GM12874 (cell line): ENCODE data around the gene SYNGR1.

Experiments
- TF ChIP-seq, protein P1 (sequence below): IDR thresholded peaks from 2 replicates; pipeline ENCODE4 v1.5.1; 2011; ENCODE audit warnings: low read depth, mild to moderate bottlenecking, control low read depth, low read length, moderate library complexity; ENCODE audit not compliant: insufficient read depth

The SYNGR1 gene

DNA sequence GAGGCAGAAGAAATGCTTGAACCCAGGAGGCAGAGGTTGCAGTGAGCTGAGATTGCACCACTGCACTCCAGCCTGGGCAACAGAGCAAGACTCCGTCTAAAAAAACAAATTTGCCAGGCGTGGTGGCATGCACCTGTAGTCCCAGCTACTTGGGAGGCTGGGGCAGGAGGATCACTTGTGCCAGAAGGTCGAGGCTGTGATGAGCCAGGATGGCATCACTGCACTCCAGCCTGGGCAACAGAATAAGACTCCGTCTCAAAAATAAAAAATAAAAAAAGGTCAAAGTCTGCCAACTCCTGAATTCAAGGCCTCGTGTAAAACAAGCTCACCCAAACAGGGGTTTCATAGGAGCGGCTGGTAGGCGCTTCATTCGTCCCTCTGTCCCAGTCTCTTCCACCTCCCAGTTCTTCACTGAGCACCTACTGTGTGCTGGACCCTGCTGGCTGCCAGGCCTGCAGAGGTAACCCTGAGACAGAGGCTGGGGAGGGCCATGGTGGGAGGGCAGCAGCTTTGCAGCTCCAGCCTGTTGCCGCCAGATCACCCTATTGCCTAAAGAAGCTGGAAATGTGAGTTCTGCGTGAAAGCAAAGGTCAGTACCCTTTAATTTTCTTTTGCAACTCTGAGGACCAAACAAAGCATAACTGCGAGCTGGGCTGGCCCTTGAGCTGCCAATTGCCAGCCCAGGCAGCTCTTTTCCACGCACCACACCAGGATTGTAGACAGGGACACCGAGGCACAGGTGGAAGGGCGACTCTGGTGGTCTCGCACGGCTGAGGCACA lies 45.7 kb upstream of the SYNGR1 start:
- TF ChIP-seq, protein P1, sequence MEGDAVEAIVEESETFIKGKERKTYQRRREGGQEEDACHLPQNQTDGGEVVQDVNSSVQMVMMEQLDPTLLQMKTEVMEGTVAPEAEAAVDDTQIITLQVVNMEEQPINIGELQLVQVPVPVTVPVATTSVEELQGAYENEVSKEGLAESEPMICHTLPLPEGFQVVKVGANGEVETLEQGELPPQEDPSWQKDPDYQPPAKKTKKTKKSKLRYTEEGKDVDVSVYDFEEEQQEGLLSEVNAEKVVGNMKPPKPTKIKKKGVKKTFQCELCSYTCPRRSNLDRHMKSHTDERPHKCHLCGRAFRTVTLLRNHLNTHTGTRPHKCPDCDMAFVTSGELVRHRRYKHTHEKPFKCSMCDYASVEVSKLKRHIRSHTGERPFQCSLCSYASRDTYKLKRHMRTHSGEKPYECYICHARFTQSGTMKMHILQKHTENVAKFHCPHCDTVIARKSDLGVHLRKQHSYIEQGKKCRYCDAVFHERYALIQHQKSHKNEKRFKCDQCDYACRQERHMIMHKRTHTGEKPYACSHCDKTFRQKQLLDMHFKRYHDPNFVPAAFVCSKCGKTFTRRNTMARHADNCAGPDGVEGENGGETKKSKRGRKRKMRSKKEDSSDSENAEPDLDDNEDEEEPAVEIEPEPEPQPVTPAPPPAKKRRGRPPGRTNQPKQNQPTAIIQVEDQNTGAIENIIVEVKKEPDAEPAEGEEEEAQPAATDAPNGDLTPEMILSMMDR: no peak

DNA sequence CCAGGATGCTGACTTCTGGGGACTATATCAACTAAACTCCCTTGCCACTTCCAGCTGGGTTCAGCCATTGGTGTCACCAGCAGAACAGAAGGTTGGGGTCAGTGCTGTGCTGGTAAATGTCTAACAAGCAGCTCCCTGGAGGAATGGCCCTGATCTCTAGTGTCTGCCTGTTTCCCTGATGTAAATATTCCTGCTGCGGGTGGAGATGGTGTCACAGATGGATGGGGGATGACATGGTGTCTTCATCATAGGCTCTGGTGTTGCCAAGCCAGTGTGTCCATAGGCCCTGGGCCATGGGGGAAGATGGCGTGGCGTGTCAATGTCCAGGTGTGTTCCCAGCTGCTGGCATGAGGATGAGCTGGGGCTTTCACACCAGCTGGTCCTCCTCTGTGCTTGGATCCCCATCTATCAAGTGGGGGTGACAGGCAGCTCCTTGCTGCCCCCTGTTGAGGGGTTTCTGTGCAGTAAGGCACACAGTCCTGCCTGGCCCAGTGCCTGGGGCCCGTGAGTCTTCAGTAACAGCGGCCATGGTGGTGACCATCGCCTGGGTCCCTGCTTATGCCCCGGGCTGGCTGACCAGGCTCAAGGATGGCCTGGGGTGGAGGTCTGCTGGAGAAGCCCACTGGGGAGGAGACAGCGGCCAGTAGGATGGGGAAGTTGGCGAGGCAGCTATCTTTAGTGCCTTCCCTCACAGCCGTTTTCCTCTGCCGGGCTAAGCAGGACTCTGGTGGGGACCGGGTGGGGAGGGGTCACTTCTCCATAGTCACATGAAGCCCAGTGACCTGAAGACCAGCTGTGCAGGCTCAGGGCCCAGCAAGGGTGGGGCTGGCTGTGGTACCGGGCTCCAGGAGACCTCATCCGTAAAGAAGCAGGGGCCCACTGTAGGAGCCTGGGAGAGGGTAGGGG lies 43.1 kb upstream of the SYNGR1 start:
- TF ChIP-seq, protein P1: peak; percentile 76

DNA sequence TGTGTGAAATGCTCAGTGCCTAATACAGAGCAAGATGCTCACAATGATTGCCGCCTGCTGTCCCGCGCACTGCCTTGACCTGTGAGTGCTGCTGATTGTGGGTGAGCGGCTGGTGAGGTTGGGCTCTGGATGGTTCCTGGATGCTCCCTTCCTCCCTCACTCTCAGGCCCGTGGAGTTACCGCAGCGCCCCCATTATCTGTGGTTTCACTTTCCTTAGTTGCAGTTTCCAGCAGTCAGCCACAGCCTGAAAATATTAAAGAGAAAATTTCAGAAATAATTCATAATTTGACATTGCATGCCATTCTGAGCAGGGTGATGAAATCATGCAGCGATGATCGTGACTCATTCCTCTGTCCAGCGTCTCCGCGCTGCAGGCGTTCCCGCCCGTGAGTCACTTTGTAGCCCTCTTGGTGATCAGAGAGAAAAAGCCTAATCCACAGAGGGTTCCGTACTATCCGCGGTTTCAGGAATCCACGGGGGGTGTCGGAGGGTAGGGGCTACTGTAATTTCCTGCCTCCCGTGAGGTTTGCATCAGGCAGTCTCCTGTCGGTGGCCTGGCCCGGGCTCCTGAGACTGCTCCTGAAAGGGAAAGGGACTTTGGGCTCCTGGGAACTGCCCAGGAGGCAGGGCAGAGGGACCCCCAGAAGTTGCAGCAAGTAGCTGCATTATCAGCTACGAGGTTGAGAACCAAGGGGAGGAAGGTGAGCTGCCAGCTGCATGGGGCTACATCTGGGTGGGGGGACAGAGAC lies 41.0 kb upstream of the SYNGR1 start:
- TF ChIP-seq, protein P1: no peak

DNA sequence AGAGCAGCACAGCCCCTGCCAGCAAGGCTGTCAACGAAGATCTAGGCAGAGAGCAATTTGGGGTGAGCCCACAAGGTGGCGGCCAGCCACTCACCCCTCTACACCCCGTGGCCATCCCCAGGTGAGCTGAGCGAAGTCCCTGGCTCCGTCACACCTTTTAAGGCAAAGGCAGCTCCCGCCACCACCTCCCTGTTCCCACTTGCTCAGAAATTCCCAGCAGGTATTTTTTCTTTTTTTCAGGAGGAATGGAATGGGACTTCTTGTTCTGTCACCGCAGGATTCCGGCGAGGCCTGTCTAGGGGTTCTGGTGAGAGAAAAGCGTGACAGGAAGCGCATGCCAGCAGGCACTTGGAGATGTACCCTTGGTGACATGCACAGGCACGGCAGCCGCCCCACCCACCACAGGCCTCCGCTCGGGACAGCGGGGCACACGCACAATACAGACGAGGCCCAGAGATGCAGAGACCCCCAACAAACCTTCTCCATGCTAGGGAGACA lies 40.4 kb upstream of the SYNGR1 start:
- TF ChIP-seq, protein P1: peak; percentile 34

DNA sequence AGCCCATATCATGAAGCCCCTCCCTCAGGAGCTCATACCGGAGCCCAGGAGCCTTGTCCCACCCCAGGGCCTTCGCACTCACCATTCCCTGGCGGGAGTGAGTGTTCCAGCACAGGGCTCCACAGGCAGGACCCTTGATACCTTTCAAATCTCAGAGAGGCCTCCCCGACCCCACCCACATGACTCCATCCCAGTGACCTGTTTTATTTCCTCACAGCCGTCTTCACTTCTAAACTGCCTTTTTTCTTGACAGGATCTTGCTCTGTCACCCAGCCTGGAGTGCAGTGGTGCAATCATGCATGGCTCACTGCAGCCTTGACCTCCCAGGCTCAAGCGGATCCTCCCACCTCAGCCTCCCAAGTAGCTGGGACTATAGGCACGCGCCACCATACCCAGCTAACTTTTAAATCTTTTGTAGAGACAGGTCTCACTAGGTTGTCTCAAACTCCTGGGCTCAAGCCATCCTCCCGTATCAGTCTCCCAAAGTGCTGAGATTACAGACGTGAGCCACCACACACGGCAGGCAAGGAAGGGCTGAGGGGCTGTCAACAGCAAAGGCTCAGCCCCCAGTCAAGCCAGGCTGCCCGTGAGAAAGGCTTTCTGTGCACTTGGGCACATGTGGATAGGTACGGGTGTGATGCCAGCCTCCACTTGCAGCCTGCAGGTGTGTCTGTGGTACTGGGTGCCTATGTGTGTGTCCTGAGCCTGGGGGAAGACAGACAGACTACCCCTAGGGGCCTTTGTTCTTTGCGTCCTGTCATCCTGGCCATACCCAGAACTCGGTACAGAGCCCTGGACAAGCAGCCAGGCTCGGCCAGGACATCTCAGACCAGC lies 39.7 kb upstream of the SYNGR1 start:
- TF ChIP-seq, protein P1: no peak

DNA sequence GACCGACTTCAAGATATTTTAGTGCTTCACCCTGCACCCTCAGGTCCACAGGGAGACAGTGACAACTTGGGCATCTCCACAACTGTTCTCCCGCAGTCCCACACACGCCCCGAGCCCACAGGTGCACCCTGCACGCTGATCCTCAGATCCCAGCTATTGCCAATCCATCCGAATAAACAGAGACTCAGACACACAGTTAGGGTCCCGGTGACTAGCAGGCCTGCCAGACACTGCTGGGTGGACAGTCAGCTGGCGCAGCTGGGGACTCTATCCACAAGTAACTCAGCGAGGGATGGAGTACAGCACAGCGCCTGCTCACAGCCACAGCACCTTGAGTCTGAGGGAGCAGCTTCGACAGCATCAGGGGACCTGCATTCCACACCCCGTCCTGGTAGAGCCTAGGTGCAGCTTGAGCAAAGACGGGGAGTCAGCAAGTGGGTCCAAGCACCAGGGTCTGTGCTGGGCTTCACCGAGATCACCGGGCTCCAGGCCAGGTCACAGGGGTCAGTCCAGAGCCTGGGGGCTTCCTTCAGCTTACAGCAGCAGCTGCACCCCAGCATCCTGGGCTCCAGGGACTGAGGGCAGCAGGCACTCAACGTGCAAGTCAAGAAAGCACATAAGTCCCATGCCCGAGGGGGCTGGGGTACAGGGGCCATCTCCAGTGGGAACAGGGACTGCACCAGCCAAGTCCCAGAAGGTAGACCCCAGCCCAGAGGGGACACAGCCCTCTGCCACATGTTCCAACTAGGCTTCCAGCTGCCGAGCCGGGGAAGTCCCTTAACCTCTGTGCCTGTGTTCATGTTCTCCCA lies 38.0 kb upstream of the SYNGR1 start:
- TF ChIP-seq, protein P1: no peak
